ENCODE data around the gene OPA3.

Gene OPA3

DNA sequence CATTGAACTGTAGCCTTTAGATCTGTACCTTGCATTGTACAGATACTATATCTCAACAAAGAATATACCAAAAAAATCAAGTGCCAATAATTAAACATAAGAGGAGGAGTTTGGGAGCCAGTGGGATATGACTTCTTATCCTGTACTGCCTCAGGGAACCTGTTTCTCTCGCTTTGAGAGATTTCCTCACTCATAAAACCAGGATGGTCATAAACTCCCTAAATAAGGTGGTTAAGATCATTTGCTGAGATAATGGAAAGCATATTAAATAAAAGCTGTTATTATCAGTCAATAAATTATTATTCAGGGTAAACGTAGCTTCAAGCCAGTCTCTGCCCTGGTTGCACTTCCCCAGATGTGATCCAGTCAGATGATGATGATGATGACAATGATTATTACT lies 17.0 kb downstream of the OPA3 start:
- no peak for DNase-seq (ENCODE audit: low read depth in 2 of 2)

DNA sequence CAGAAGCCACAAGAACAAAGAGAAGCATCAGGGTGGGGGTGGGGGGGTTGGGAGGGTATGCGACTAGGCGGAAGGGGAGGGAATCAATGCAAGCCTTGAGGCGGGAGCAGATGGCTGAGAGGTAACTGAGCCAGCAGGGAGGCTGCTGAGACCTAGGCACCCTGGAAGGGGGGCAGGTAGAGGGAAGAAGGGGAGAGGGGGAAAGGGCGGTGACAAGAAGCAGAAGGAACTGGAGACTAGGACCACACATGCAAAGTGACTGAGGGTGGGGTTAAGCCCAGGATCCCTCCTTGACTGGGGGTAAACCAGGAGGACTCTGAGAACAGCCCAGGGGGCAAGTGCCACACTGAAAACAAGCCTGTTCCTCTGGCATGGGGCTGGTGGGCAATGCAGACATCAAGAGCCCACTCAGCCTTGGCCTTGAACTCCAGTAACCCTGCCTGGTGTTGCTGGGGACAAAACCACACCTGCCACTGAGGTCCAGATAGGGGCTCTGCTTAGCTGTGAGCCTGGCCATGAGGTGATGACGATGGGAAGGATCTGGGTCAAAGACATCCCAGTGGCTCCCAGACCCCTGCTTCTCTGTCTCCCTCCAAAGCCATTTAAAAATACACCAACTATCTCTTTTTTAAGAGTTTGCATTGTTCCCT lies 20.3 kb downstream of the OPA3 start:
- DNase-seq (ENCODE audit: low read depth in 2 of 2): no peak

DNA sequence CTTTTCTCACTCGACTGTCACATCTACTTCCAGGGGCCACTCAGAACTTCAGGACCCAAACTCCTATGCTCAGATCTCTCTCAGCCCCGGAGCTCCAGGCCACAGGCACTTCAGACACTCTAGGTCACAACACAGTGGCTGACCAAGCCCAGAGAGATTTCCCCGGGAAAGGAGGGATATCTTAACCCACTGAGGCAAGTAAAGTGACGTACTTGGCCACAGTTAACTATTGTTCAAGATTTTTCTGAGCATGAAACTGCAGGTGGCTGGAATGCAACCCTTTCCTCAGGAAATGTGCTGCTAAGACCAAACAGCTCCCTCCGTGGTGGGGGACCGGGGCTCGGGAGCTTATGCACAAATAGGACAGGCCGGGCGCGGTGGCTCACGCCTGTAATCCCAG lies 23.9 kb downstream of the OPA3 start:
- no peak for DNase-seq (ENCODE audit: low read depth in 2 of 2)

DNA sequence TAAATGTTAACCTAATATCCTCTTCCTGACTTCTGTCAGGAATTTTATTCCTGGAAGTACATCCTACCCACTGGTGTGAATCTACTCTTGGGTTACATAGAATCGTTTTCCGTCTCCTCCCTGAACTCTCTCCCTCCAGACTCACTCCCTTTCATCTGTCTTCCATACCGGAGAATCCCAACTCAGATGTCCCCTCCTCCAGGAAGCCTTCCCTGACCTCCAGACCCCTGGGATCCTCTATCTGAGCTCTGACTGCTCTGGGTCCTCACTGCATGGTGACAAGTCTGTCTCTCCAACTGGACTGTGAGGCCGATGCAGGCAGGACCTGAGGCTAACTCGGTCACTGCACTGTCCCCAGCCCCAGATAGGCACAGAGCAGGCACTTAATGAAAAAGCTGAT lies 24.6 kb downstream of the OPA3 start:
- DNase-seq (ENCODE audit: low read depth in 2 of 2): no peak

DNA sequence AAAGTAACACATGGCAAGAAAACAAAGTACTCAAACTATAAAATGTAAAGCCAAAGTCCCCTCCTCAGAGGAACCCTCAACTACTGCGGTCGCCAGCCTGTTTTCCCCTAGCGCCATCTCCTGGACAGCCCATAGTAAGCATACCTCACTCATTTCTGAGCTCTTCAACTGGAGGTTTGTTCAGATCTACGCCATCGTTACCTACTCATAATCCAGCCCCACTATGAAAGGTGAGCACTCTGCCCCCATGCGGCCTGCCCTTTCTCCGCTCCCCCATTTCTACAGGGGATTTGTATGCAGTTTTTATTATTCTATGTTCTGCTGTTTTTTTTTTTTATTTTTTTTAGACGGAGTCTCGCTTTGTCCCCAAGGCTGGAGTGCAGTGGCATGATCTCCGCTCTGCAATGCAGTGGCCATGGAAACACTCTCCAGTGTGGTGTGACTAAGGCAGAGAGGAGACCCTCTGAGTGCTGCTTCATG lies 26.2 kb downstream of the OPA3 start:
- peak; percentile 27 to 52 for DNase-seq (ENCODE audit: low read depth in 2 of 2)

DNA sequence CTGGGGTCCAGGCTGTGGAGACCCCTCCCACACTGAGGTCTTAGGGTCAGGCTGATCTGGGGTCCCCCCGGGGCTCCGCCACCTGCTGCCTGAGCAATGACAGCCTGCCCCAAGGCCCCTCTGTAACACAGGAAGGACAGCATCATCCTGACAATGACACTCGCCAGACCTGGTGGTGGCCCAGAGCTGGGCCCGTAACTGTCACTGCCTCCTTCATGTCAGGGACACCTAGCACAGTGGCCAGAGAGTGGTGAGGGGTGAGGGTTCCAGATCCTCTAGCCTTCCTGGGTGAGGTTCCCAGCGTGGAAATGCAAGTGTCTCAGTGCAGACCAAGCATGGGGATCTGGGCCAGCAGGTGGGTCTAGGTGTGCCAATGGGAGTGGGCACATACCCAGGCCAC lies 27.8 kb downstream of the OPA3 start:
- no peak for DNase-seq (ENCODE audit: low read depth in 2 of 2)

DNA sequence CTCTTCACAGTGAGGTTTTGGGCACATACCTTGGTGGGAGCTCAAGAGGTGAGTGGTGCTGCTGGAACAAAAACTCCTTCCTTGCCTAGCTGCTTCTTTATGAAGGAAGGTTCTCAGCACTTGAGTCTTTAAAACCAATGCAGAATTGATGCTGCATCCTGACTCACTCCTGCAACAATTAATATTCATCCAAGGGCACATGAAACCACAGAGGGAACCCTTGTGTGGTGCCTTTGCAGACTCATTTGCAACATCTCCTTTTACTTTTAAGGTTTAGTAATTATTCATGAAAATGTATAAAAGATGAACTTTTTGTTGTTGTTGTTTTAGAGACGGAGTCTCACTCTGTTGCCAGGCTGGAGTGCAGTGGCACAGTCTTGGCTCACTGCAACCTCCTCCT lies 30.1 kb downstream of the OPA3 start:
- DNase-seq (ENCODE audit: low read depth in 2 of 2): no peak

DNA sequence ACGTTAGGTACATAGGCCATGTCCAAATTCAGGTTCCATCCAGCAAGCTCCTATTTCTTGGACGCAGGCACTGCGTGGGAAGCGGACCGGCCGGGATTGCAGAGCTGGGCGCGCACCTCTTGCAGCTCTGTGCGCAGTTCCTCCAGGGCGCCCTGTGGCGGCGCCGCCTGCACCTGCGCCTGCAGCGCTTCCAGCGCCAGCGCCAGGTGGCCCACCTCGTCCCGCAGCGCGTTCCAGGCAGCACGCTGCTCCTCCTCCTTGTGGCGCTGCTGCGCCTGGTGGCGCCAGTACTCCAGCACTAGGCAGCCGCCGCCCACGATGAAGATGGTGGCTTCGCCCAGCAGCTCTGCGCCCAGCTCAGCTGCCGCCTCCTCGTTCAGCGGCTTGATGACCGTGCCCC lies 31.1 kb downstream of the OPA3 start:
- DNase-seq (ENCODE audit: low read depth in 2 of 2): no peak

DNA sequence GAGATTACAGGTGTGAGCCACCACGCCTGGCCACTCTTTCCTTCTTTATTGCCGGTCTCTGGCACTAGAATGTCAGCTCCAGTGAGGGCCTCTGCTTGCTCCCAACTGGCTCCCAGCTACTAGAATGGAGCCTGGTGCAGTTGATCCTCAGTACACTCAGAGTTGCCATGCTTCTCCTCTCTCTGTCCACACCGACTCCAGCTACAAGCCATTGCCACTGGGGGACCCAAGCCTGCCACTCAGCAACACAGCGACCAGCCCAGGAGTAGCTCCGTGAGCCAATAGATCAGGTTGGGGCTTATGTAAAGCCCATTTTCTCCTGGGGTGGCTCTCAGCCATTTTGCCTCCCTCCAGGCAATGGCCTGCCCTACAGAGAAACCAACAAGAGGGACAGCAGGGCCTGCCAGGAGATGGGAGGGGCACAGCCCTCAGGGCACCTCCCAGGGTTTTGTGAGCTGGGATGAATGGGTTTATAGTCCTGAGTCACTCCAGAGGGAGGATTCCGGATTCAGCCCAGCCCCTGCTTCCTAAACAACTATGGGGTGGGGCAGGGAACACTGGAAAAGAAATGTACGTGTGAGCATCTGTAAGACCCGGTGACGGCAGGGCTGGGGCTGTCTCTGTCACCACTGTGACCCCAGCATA lies 36.5 kb downstream of the OPA3 start:
- DNase-seq (ENCODE audit: low read depth in 2 of 2): no peak

DNA sequence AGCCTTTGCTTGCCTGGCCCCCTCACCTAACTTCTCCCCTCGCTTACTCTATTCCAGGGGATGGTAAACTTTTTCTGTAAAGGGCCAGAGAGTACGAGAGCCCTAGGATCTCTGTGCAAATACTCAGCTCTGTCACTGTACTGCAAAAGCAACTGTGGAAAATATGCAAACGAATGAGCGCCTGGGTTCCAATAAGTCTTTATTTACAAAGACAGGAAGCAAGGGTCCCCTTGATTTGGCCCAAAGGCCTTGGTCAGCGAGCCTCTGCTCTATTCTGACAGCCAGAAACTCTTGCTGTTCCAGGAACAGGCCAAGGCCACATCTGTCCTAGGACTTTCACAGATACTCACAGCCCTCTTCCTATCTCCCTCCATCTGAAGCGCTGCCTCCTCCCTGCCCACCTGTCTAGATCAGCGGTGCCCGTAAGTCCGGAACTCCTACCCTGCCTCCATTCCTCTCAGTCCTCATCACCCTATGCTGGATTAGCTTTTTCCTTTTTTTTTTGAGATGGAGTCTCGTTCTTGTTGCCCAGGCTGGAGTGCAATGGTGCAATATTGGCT lies 37.3 kb downstream of the OPA3 start:
- no peak for DNase-seq (ENCODE audit: low read depth in 2 of 2)

DNA sequence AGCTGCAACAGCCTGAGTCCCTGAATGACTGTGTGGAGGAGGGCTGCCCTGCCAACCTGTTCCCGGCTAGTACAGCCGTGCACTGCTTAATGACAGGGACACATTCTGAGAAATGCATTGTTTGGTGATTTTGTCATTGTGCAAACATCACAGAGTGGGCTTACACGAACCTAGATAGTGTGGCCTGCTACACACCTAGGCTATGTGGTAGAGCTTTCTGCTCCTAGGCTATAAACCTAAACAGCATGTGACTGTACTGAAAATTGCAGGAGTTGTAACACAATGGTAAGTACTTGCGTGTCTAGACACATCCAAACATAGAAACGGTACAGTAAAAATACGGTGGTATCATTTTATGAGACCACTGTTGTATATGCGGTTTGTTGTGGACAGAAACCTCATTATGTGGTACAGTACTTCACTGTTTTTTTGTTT lies 42.4 kb downstream of the OPA3 start:
- no peak for DNase-seq (ENCODE audit: low read depth in 2 of 2)

DNA sequence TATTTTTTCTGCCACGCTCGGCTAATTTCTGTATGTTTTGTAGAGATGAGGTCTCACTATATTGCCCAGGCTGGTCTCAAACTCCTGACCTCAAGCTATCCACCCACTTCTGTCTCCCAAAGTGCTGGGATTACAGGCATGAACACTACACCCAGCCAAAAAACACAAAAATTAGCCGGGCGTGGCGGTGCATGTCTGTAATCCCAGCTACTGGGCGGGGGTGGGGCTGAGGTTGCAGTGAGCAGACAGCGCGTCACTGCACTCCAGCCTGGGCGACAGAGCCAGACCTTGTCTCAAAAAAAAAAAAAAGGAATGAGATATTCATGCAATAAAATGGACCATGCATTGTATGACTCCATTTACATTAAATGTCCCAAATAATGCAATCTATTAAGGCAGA lies 45.1 kb downstream of the OPA3 start:
- DNase-seq (ENCODE audit: low read depth in 2 of 2): no peak

DNA sequence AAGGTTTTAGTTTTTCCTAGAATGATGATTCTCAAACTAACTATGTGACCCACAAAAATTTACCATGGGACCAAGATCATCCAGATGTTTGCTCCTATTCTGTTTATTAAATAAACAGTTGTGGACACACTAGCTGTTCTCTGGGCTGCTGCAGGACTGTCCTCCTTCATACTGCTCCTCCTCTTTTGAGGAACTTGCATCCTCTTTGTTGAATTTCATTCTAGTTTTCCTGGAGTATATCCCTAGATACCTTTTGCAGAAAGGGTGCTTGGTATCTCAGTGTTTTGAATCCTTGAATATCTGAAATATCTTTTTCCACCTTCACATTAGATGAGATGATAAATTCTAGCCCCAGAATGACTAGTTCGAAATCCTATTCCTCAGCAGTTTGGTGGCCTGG lies 53.3 kb downstream of the OPA3 start:
- DNase-seq (ENCODE audit: low read depth in 2 of 2): no peak

DNA sequence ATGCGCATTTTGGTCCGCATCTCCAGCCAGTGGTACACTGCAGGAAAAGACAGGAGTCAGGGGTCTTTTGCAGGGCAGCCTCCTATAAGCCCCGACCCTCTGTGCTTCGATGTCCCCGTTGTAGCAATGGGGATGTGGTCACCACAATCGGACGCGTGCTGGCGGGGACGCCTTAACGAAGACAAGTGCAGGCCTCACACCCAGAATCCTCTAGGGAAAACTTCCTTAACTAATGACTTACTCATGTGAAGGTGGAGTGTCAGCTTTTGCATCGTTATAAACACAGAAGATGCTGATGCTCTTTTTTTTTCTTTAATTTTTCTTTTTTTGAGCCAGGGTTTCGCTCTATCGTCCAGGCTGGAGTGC lies 55.2 kb downstream of the OPA3 start:
- DNase-seq (ENCODE audit: low read depth in 2 of 2): no peak

DNA sequence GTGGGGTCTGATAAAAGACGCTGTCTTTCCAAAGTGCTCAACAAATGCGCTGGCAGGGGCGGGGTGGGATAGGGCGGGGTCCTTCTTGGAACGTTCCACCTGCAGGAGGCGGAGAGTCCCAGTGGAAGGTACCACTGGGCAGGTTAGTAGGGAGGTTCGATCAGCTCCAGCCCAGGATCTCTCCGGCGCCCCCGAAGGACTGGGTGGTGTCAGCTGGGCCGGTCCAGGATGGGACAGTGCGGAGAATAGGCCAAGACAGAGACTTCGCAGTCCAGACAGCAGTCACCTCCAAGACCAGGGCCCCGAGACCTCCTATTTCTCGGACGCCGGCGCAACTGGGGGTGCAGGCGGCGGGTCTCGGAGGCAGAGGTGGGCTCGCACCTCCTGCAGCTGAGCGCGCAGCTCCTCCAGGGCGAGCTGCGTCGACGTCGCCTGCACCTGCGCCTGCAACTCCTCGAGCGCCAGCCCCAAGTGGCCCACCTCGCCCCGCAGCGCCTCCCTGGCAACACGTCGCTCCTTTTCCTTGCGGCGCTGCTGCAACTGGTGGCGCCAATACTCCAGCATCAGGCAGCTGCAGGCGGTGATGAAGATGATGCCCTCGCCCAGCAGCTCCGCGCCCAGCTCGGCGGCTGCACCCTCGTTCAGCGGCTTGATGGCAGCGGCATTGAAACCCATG lies 55.7 kb downstream of the OPA3 start:
- DNase-seq (ENCODE audit: low read depth in 2 of 2): no peak

DNA sequence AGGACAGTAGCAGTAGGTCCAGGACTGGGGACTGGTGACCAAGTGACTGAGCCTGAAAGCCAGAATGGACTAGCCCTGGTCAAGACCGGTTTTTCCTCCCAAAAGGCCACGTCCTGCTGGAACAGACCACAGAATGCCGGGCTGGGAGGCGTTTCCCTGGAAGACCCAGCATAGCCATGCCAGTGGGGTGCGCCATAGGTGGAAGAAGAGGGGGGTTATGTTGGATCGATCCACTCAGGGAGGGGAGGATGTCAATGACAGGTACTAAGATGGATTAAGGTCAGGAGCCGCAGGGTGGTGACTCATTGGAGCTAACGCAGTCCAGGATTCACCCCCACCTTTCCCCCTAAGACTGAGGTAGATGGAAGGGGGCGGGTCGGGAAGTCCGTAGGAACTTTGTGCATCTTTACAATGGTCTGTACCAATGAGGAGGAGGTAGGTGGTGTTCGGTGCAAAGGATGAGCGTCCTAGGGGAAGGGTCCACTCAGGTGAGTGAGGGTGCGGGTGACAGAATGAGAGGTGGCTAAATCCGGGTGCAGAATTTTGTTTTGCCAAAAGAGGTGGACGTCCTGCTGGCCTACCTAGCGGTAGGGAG lies 56.4 kb downstream of the OPA3 start:
- DNase-seq (ENCODE audit: low read depth in 2 of 2): no peak

DNA sequence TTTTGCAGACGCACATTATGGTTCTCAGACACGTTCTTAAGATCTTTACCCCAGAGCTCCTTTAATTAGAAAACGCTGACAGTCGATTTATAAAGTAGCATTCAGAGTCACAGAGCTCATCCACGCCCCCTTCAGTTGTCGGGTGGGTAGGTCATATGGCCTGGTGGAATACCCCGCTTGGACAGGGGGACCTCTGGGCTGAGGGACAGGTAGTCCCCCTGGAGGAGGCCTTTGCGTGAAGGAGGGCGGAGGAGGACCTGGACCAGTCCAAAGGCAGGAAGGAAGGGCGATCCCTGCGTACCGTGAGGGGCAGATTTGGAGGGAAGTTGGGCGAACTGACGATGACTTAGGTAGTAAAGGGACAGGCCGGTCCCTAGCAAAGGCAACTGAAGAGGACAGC lies 56.9 kb downstream of the OPA3 start:
- no peak for DNase-seq (ENCODE audit: low read depth in 2 of 2)

DNA sequence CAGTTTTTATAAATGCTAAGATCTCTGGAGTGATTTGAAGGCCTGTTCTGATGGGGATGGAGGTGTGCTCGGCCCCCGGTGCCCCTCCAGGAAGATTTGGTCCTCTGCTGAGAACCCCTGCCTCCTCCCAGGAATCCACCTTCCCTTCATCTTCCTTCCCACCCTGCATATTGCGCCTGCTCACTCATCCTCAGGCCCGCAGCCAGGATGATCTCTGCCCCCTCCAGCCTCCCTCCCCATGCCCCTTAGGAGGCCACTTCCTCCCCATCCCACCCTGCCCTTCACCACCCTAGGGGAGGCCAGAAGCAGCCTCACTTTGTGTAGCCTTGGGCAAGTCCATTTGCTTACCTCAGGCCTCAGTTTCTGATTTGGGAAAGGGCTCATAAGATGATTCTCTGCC lies 57.6 kb downstream of the OPA3 start:
- DNase-seq (ENCODE audit: low read depth in 2 of 2): no peak

DNA sequence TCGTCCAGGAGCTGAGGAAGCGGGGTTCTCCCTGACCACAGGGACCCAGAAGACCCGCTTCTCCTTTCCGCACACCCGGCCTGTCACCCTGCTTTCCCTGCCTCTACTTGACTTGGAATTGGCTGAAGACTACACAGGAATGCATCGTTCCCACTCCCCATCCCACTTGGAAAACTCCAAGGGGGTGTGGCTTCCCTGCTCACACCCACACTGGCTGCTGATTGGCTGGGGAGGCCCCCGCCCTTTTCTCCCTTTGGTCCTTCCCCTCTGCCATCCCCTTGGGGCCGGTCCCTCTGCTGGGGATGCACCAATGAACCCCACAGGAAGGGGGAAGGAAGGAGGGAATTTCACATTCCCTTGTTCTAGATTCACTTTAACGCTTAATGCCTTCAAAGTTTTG lies 58.5 kb downstream of the OPA3 start:
- DNase-seq (ENCODE audit: low read depth in 2 of 2): no peak

DNA sequence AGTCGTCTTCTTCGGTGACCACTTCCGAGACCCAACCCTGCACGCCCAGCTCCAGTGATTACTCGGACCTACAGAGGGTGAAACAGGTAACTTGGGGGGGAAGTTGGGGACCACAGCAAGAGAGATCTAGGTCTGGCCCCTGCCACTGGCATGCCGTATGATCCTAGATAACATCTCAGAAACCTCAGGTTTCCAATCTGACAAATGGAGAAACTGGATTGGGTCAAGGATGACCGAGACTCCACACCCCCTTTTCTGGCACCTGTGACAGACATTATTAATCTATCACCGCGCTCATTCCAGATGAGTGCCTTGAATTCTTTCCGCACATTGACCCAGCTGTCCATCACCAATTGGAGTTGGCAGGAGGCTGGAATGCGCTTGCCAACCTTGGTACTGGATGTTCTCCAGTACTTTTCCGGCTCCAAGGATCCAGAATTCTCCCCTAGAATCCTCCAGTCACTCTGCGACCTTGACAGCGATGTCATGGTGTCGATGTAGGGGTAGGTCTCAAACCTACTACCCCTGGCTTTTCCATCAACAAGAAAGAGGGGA lies 60.0 kb downstream of the OPA3 start:
- DNase-seq (ENCODE audit: low read depth in 2 of 2): no peak

DNA sequence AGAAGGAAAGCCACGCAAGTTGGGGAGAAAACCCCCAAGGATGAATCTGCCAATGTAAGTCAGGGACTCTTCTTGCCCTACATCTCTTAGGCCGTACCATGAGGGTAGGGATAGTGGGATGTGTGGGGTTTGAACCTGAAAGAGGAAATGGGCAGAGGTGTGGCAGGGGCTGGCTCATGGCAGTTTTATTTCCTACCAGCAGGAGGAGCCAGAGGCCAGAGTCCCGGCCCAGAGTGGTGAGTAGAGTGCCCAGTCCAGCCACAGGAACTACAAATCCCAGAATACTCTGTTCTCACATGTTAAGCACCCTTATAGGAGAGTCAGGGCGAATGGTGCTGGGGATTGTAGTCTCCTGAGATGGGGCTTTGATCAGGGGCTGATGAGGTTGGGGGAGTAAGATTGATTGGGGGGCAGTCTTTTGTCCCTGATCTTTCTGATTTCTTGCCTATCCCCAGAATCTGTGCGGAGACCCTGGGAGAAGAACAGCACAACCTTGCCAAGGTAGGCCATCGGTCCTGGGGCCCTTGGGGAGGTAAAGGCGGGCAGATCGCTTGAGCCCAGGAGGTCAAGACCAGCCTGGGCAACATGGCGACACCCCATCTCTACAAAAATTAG lies 60.9 kb downstream of the OPA3 start:
- peak; percentile 47 to 56 for DNase-seq (ENCODE audit: low read depth in 2 of 2)

All from stimulated activated CD4-positive, alpha-beta T cell treated with anti-CD3 and anti-CD28 coated beads, Interleukin-1b, Interleukin-23, amount 100 ng/mL, for 4 hours (primary cell).